ENCODE data around the gene ARHGAP24. TPM values are rescaled to one million over a fixed set of nuclear protein-coding genes. Genes with fewer than 3 reads are reported as not detected.

The ARHGAP24 gene
- polyA plus RNA-seq, 3 donors = 12.5 to 32.0 (median 18.8) TPM

DNA sequence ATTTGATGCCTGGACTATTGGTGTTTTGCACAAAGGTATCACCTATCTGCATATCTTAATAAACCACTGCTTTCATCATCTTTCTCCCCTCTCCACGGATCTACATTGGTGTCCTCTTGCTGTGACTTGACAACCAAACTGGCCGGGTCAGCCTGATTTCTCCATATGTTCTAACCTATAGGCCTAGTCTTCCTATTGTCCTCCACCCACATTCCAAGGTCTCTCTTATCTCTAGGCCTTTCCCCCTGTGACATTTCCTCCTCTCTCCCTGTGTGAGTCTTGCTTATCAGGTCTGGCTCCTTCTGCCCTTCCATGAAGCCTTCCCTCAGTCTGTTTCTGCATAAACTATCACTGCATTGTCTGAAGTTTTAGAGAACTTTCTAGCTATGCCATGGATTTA, 33.7 kb downstream of the ARHGAP24 start:
- H3K27ac Mint-ChIP-seq = peak overlapping the region in 1 of 7 donors; percentile 0
- Histone ChIP-seq H3K4me3 (replicated peaks in 1 of 3; ENCODE audit: low read depth in 2 of 3, low read length in 3 of 3) (no peak overlapping the region), H3K36me3 (replicated peaks in 1 of 2; ENCODE audit: control insufficient read depth in 1 of 2, insufficient read depth in 2 of 2, low read length in 2 of 2) (no peaks in the 10 kb centered on the region), H3K27ac (ENCODE audit: low read depth in 1 of 2, low read length in 2 of 2) (no peak overlapping the region), H4K20me1 (ENCODE audit: insufficient read depth, low read length) (peaks cover 58% of the 10 kb centered on the region), H3K9ac (ENCODE audit: insufficient read depth, low read length, poor library complexity, severe bottlenecking) (no peak overlapping the region), H3K4me2 (replicated peaks; ENCODE audit: extremely low read depth, low read length, poor library complexity, severe bottlenecking) (no peak overlapping the region), H3K9me3 (replicated peaks in 1 of 2; ENCODE audit: control insufficient read depth in 1 of 2, insufficient read depth in 1 of 2, low read length in 2 of 2) (no peaks in the 10 kb centered on the region), H3K4me1 (ENCODE audit: control insufficient read depth in 1 of 2, insufficient read depth in 2 of 2, low read length in 2 of 2) (no peaks in the 10 kb centered on the region), H3K79me2 (ENCODE audit: insufficient read depth, low read length) (peaks cover 15% of the 10 kb centered on the region), H3K27me3 (ENCODE audit: control insufficient read depth in 2 of 2, insufficient read depth in 2 of 2, low read length in 2 of 2) (no peaks in the 10 kb centered on the region), H2AFZ (ENCODE audit: insufficient read depth, low read depth, low read length, poor library complexity, severe bottlenecking) (no peak overlapping the region)
- 100% methylated on average over 2 of the region's 2 CpGs for WGBS (ENCODE audit: insufficient coverage)
- H3K27me3 Mint-ChIP-seq (ENCODE audit: low read depth in 3 of 3) = peaks cover 0 to 3% (median 0%) of the 10 kb centered on the region in 3 donors
- peaks cover 5 to 16% (median 9%) of the 10 kb centered on the region in 7 donors for H3K9me3 Mint-ChIP-seq
- intact Hi-C loops (cut with micrococcal nuclease) = no loop called here
- no peak overlapping the region for H3K4me3 Mint-ChIP-seq
- H3K4me1 Mint-ChIP-seq = peaks cover 11% of the 10 kb centered on the region
- no peak for DNase-seq
- peaks cover 25 to 30% of the 10 kb centered on the region in 2 donors for H3K36me3 Mint-ChIP-seq
- TF ChIP-seq, protein P1, sequence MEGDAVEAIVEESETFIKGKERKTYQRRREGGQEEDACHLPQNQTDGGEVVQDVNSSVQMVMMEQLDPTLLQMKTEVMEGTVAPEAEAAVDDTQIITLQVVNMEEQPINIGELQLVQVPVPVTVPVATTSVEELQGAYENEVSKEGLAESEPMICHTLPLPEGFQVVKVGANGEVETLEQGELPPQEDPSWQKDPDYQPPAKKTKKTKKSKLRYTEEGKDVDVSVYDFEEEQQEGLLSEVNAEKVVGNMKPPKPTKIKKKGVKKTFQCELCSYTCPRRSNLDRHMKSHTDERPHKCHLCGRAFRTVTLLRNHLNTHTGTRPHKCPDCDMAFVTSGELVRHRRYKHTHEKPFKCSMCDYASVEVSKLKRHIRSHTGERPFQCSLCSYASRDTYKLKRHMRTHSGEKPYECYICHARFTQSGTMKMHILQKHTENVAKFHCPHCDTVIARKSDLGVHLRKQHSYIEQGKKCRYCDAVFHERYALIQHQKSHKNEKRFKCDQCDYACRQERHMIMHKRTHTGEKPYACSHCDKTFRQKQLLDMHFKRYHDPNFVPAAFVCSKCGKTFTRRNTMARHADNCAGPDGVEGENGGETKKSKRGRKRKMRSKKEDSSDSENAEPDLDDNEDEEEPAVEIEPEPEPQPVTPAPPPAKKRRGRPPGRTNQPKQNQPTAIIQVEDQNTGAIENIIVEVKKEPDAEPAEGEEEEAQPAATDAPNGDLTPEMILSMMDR (IDR thresholded peaks at IDR 0.05) = no peak

DNA sequence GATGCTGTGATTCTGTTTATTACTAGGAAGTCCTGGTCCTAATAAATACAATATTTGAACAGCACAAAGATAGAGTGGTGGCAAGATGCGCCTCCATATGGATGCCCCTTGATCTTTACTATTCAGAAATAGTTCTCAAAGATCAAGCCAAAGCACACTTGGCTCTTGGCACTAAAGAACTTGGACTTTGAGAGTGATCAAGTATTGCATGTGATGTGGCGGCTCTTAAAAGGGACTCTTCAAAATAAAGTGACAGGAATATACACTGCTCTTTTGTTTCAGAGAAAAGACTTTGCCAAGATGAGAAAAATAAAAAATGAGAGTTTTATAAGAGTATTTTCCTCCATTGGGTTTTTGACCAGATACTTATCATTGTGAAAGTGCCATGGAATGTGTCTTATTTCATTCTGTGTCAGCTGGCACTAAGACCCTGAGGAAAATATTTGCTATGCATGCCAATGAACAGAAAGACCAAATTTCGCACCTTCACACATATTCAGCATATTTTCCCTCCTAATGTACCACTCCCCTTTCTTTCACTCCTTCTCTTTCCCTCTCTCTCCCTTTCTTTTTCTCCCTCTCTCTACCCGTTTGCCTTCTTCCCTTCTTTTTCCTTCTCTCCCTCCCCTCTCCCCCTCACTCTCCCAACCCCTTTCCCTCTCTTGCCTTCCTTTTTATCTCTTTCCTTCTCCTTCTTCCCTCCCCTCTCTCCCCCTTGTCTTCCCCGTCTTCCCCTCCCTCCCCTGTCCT, 35.1 kb downstream of the ARHGAP24 start:
- no peak overlapping the region for H2AFZ ChIP-seq (ENCODE audit: insufficient read depth, low read depth, low read length, poor library complexity, severe bottlenecking)
- H3K9me3 ChIP-seq (replicated peaks in 1 of 2; ENCODE audit: control insufficient read depth in 1 of 2, insufficient read depth in 1 of 2, low read length in 2 of 2) = no peaks in the 10 kb centered on the region
- TF ChIP-seq, protein P1 (IDR thresholded peaks at IDR 0.05) = no peak
- intact Hi-C loops (cut with micrococcal nuclease) = no loop called here
- H3K27ac ChIP-seq (ENCODE audit: low read depth in 1 of 2, low read length in 2 of 2) = no peak overlapping the region
- H3K4me1 Mint-ChIP-seq = peaks cover 17% of the 10 kb centered on the region
- no peak overlapping the region for H3K4me3 ChIP-seq (replicated peaks in 1 of 3; ENCODE audit: low read depth in 2 of 3, low read length in 3 of 3)
- H3K36me3 ChIP-seq (replicated peaks in 1 of 2; ENCODE audit: control insufficient read depth in 1 of 2, insufficient read depth in 2 of 2, low read length in 2 of 2) = no peaks in the 10 kb centered on the region
- H3K79me2 ChIP-seq (ENCODE audit: insufficient read depth, low read length) = peaks cover 15% of the 10 kb centered on the region
- no peak overlapping the region for H3K4me2 ChIP-seq (replicated peaks; ENCODE audit: extremely low read depth, low read length, poor library complexity, severe bottlenecking)
- H3K27ac Mint-ChIP-seq = no peak overlapping the region
- H3K27me3 Mint-ChIP-seq (ENCODE audit: low read depth in 3 of 3) = peaks cover 0 to 3% (median 0%) of the 10 kb centered on the region in 3 donors
- H3K36me3 Mint-ChIP-seq = peaks cover 18 to 20% of the 10 kb centered on the region in 2 donors
- H3K27me3 ChIP-seq (ENCODE audit: control insufficient read depth in 2 of 2, insufficient read depth in 2 of 2, low read length in 2 of 2) = no peaks in the 10 kb centered on the region
- no peak overlapping the region for H3K4me3 Mint-ChIP-seq
- peaks cover 0 to 3% of the 10 kb centered on the region in 2 donors for H3K4me1 ChIP-seq (ENCODE audit: control insufficient read depth in 1 of 2, insufficient read depth in 2 of 2, low read length in 2 of 2)
- WGBS (ENCODE audit: insufficient coverage) = 96% methylated on average over 3 of the region's 5 CpGs
- H3K9me3 Mint-ChIP-seq = peaks cover 2 to 10% (median 5%) of the 10 kb centered on the region in 7 donors
- DNase-seq = no peak
- H3K9ac ChIP-seq (ENCODE audit: insufficient read depth, low read length, poor library complexity, severe bottlenecking) = no peak overlapping the region
- H4K20me1 ChIP-seq (ENCODE audit: insufficient read depth, low read length) = peaks cover 72% of the 10 kb centered on the region

Measured in CD14-positive monocyte (primary cell).